Panc1 (cell line): ENCODE measurements around the gene ICAM2.

ENCODE experiments used
- CTCF ChIP-seq: fragments of 450-650 bp; IDR thresholded peaks from 2 replicates; pipeline ENCODE4 v1.5.1; 2017; ENCODE audit warnings: mild to moderate bottlenecking
- POLR2AphosphoS5 ChIP-seq: IDR thresholded peaks from 2 replicates; pipeline ENCODE4 v1.6.1; 2012; ENCODE audit warnings: mild to moderate bottlenecking, low read depth, low read length, moderate library complexity
- REST ChIP-seq, 2 experiments: IDR thresholded peaks; 2 replicates each; pipeline ENCODE4 v1.6.1; 2011 to 2012; ENCODE audit warnings: low read depth in 2 of 2, control low read depth in 1 of 2, low read length in 1 of 2, mild to moderate bottlenecking in 1 of 2, moderate library complexity in 1 of 2; ENCODE audit not compliant: insufficient read depth in 1 of 2
- SIN3A ChIP-seq: IDR thresholded peaks from 2 replicates; pipeline ENCODE4 v1.6.1; 2012; ENCODE audit warnings: low read depth, mild to moderate bottlenecking, low read length, moderate library complexity, borderline replicate concordance; ENCODE audit not compliant: insufficient read depth
- TCF7L2 ChIP-seq: IDR thresholded peaks from 2 replicates; pipeline ENCODE4 v1.6.1; 2011; ENCODE audit warnings: mild to moderate bottlenecking, low read depth, low read length, inconsistent platforms

GRCh38 chr17:63991611-63992010 is 28.8 kb downstream of the ICAM2 start:
- TF ChIP-seq REST (IDR thresholded peaks at IDR 0.05; ENCODE audit: insufficient read depth in 1 of 2, low read depth in 2 of 2, low read length in 1 of 2), result no peak
- no peak for TF ChIP-seq CTCF
- no peak for TF ChIP-seq POLR2AphosphoS5
- TF ChIP-seq SIN3A, result no peak
- TF ChIP-seq TCF7L2, result no peak
